CD4-positive, alpha-beta T cell (primary cell): ENCODE data around the gene COQ5. TPM values are rescaled to one million over a fixed set of nuclear protein-coding genes. Genes with fewer than 3 reads are reported as not detected.
"Not testable (repeated sequence)": the region's sequence is repeated elsewhere in the genome, so short reads cannot be mapped to it uniquely, and the experiment has no call there.

Source experiments
- ATAC-seq: fragments of 200-7000 bp; cut with Tn5 transposase; one replicate; pipeline ENCODE4 v1.10.0; 2022; ENCODE audit warnings: mild to moderate bottlenecking; ENCODE audit not compliant: poor library complexity
- CTCF ChIA-PET: fragments of 350-600 bp; sonication (Branson Sonifier 250); formaldehyde crosslinking; loops from one replicate; lab custom pipeline; 2021; ENCODE audit warnings: antibody characterized with exemption, inconsistent platforms; lab: Charles Lee
- POLR2A ChIA-PET: fragments of 350-600 bp; sonication (Branson Sonifier 250); formaldehyde crosslinking; loops from one replicate; lab custom pipeline; 2021; ENCODE audit warnings: antibody characterized with exemption, inconsistent platforms; lab: Charles Lee
- DNase-seq, 14 experiments: peaks; one replicate each; pipeline ENCODE4 v3.0.0-alpha.2; 2013 to 2020; ENCODE audit warnings: mixed read lengths in 2 of 14
- H3K27ac ChIP-seq, 2 donors: one replicate each; pipeline versions ENCODE4 v1.5.1 to v1.7.0; 2013; ENCODE audit warnings: low read length in 2 of 2, low read depth in 1 of 2, mild to moderate bottlenecking in 1 of 2
- H3K27me3 ChIP-seq, 2 experiments: 1 replicate in 1 of 2; 2 replicates in 1 of 2; pipeline versions ENCODE4 v1.6.1 to v1.7.0; 2013; ENCODE audit warnings: low read length in 2 of 2, control low read depth in 1 of 2, mild to moderate bottlenecking in 1 of 2, moderate library complexity in 1 of 2; ENCODE audit not compliant: insufficient read depth in 2 of 2, control insufficient read depth in 1 of 2
- H3K36me3 ChIP-seq: one replicate; pipeline ENCODE4 v1.6.1; 2013; ENCODE audit warnings: low read length, control low read depth; ENCODE audit not compliant: insufficient read depth
- H3K4me1 ChIP-seq: one replicate; pipeline ENCODE4 v1.6.1; 2013; ENCODE audit warnings: low read length, control low read depth; ENCODE audit not compliant: insufficient read depth
- H3K4me3 ChIP-seq: one replicate; pipeline ENCODE4 v1.5.1; 2013; ENCODE audit warnings: mild to moderate bottlenecking, low read length, moderate library complexity
- H3K9me3 ChIP-seq, 2 experiments: 1 replicate in 1 of 2; 2 replicates in 1 of 2; pipeline versions ENCODE4 v1.6.1 to v1.7.0; 2013; ENCODE audit warnings: low read length in 2 of 2, mild to moderate bottlenecking in 2 of 2, control low read depth in 1 of 2, moderate library complexity in 1 of 2; ENCODE audit not compliant: control insufficient read depth in 1 of 2, insufficient read depth in 1 of 2
- H3K27ac Mint-ChIP-seq: one replicate; pipeline ENCODE4 v1.8.0; 2020; ENCODE audit warnings: mixed read lengths
- H3K27me3 Mint-ChIP-seq: one replicate; pipeline ENCODE4 v1.8.0; 2021; ENCODE audit warnings: mixed read lengths
- H3K36me3 Mint-ChIP-seq: one replicate; pipeline ENCODE4 v1.8.0; 2021; ENCODE audit warnings: low read depth, mixed read lengths
- H3K4me1 Mint-ChIP-seq: one replicate; pipeline ENCODE4 v1.8.0; 2021; ENCODE audit warnings: low read depth, mixed read lengths
- H3K4me3 Mint-ChIP-seq: one replicate; pipeline ENCODE4 v1.8.0; 2020; ENCODE audit warnings: mild to moderate bottlenecking, mixed read lengths
- H3K9me3 Mint-ChIP-seq: one replicate; pipeline ENCODE4 v1.8.0; 2020; ENCODE audit warnings: mixed read lengths
- intact Hi-C, 2 experiments: fragments of 100-400 bp; cut with DNase I in 1 of 2; cut with micrococcal nuclease in 1 of 2; formaldehyde crosslinking; loops; one replicate each; pipeline versions ENCODE4 v1.15.1 to v1.9.0; 2023 to 2025; cut with DNase I, micrococcal nuclease
- total RNA-seq, 174 experiments: library from RNA in 2 of 174; stranded (reverse) in 2 of 174; gene quantifications; one replicate each; pipeline ENCODE4 v1.2.3 and lab custom pipeline; 2021 to 2026
- TF ChIP-seq, protein P1 (sequence below): fragments of 200-600 bp; IDR thresholded peaks from one replicate; pipeline ENCODE4 v1.8.0; 2022; ENCODE audit warnings: antibody characterized with exemption, mild to moderate bottlenecking

The COQ5 gene
- total RNA-seq, 2 experiments from 2014 or later: 6.9 to 7.1 TPM

DNA sequence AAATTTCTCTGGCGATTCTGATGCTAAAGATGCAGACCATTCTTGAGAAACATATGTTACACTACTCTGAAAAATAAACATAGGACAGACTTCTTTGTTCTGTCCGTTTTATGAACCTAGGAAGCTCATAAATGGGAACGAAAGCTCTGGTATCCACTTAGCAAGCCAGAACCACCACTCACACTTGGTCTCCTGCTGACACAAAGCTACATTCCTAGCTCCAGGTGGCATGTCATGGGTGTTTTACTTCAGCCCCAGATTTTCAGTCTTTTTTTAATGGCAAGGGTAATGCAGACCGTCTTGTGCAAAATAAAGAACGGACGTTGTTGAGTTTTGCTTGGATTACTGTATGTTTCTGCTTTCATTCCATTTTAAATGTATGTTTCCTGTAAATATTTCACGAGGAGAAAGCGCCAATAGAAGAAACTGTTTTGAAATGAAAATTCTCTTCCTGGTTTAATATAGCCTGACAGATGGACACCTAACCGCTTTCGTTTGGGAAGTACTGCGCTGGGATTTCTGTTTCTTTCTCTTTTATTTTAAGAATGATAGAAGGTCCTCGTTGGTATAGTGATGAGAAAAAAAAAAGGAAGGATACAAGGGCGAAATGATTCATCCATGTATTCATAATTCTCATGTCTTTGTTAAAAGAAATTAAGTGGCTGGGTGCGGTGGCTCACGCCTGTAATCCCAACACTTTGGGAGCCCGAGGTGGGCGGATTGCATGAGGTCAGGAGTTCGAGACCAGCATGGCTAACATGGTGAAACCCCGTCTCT, 871 bp upstream of the COQ5 start:
- Histone ChIP-seq H3K4me3 (peak overlapping the region; percentile 92), H3K27me3 (no peaks in the 10 kb centered on the region), H3K27ac (peak overlapping the region; percentile 69 to 73), H3K36me3 (no peaks in the 10 kb centered on the region), H3K4me1 (peaks cover 28% of the 10 kb centered on the region), H3K9me3 (no peaks in the 10 kb centered on the region)
- peaks cover 21% of the 10 kb centered on the region for H3K36me3 Mint-ChIP-seq
- no peaks in the 10 kb centered on the region for H3K9me3 Mint-ChIP-seq
- TF ChIP-seq, protein P1, sequence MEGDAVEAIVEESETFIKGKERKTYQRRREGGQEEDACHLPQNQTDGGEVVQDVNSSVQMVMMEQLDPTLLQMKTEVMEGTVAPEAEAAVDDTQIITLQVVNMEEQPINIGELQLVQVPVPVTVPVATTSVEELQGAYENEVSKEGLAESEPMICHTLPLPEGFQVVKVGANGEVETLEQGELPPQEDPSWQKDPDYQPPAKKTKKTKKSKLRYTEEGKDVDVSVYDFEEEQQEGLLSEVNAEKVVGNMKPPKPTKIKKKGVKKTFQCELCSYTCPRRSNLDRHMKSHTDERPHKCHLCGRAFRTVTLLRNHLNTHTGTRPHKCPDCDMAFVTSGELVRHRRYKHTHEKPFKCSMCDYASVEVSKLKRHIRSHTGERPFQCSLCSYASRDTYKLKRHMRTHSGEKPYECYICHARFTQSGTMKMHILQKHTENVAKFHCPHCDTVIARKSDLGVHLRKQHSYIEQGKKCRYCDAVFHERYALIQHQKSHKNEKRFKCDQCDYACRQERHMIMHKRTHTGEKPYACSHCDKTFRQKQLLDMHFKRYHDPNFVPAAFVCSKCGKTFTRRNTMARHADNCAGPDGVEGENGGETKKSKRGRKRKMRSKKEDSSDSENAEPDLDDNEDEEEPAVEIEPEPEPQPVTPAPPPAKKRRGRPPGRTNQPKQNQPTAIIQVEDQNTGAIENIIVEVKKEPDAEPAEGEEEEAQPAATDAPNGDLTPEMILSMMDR: no peak
- DNase-seq (peak in 2 of 14 experiments; percentile 14 to 38), ATAC-seq (no peak)
- no peaks in the 10 kb centered on the region for H3K27me3 Mint-ChIP-seq
- intact Hi-C loops: loop anchor here (1.0 to 5.0 kb wide), 5 partner anchors 33 to 93 kb away; partner anchors contain the start of genes COX6A1 (in 2 of the 2), DYNLL1 (in 2 of the 2), GATC (in 1 of the 2) and TRIAP1 (in 1 of the 2)
- peak overlapping the region; percentile 100 for H3K4me3 Mint-ChIP-seq
- H3K4me1 Mint-ChIP-seq: peaks cover 35% of the 10 kb centered on the region
- H3K27ac Mint-ChIP-seq: peak overlapping the region; percentile 95
- ChIA-PET CTCF (no interaction called here), POLR2A (interaction anchor here (1.0 to 2.1 kb wide), 7 partner anchors 9 to 328 kb away, joined by 3 to 24 read pairs (median 4); partner anchors contain the start of genes DYNLL1, POP5 and RNU4-1)

DNA sequence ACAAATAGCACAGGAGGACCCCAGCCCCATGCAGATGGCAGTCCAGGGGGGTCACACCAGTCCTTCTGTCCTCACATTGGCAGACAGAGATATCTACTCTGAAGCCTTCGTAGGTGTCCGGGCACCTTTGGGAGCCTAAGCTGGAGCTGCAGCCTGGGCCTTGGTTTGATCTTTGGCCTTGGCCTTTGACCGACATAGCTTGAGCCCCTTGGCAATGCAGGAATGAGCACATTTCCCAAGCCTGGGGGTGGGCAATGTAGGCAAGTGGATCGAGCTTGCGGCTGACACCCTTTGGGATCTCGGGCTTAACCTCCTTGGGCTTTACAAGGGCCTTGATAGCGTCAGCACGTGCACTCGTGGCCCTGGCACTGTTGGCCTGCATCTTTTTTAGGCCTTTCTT, 6.4 kb downstream of the COQ5 start:
- DNase-seq (no peak), ATAC-seq (no peak)
- Histone ChIP-seq H3K27me3 (no peaks in the 10 kb centered on the region), H3K4me1 (no peaks in the 10 kb centered on the region), H3K4me3 (no peak overlapping the region), H3K9me3 (no peaks in the 10 kb centered on the region), H3K27ac (no peak overlapping the region), H3K36me3 (peaks cover 5% of the 10 kb centered on the region)
- Mint-ChIP-seq H3K9me3 (no peaks in the 10 kb centered on the region), H3K4me1 (peaks cover 5% of the 10 kb centered on the region), H3K27ac (no peak overlapping the region), H3K36me3 (peaks cover 14% of the 10 kb centered on the region), H3K4me3 (no peak overlapping the region), H3K27me3 (no peaks in the 10 kb centered on the region)
- ChIA-PET CTCF (no interaction called here), POLR2A (no interaction called here)
- intact Hi-C loops: no loop called here
- TF ChIP-seq, protein P1: no peak

DNA sequence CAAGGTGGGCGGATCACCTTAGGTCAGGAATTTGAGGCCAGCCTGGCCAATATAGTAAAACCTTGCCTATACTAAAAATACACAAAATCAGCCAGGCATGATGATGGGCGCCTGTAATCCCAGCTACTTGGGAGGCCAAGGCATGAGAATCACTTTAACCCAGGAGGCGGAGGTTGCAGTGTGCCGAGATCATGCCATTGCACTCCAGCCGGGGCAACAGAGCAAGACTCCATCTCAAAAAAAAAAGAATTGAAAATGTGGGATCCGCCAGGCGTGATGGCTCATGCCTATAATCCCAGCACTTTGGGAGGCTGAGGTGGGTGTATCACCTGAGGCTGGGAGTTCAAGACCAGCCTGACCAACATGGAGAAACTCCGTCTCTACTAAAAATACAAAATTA, 9.6 kb downstream of the COQ5 start:
- DNase-seq, H3K27me3 Mint-ChIP-seq, H3K27ac ChIP-seq, POLR2A ChIA-PET, intact Hi-C loops, H3K4me3 ChIP-seq, H3K4me1 Mint-ChIP-seq, H3K27ac Mint-ChIP-seq, CTCF ChIA-PET, H3K27me3 ChIP-seq, H3K9me3 ChIP-seq, H3K4me1 ChIP-seq, ATAC-seq, H3K9me3 Mint-ChIP-seq, H3K4me3 Mint-ChIP-seq: not testable (repeated sequence)
- peaks cover 26% of the 10 kb centered on the region for H3K36me3 Mint-ChIP-seq
- H3K36me3 ChIP-seq: peaks cover 23% of the 10 kb centered on the region
